ENCODE results near the gene PRND. TPM values are rescaled to one million over a fixed set of nuclear protein-coding genes. Genes with fewer than 3 reads are reported as not detected.

Gene PRND
- total and polyA plus RNA-seq, 2 donors (not counting 1 experiment from before 2014, with no cell fraction given) = not detected

DNA sequence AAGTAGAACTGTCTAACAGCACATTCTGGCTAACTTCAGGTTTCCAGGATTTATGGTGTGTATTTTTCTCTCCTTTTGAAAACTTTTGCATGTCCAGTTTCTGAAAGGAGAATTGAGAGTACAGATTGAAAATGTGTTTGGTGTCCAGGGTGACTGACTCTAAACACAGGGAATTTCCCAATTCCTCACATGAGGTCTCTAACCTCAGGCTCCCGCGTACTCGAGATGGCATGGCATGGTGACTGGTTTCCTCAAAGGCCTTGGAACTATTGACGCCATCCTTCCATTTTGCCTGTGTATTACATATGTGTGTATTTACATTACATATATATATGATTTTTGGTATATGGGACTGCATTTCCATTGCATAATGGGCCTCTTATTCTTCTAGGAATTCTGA lies 52.5 kb downstream of the PRND start:
- Histone ChIP-seq H3K36me3 (ENCODE audit: control insufficient read depth, insufficient read depth, low read length) (no peaks in the 10 kb centered on the region), H3K27ac (ENCODE audit: insufficient read depth, low read length) (no peak overlapping the region), H3K79me2 (ENCODE audit: control insufficient read depth, insufficient read depth, low read length) (no peaks in the 10 kb centered on the region), H3K9ac (ENCODE audit: insufficient read depth, low read length) (no peak overlapping the region), H2AFZ (ENCODE audit: low read length) (no peak overlapping the region), H3K4me1 (ENCODE audit: control insufficient read depth, extremely low read depth, insufficient read depth, low read length) (no peaks in the 10 kb centered on the region), H4K20me1 (ENCODE audit: control insufficient read depth, extremely low read depth, insufficient read depth, low read length) (no peaks in the 10 kb centered on the region), H3K4me2 (ENCODE audit: extremely low read depth, insufficient read depth, low read length) (no peak overlapping the region), H3K9me3 (ENCODE audit: control insufficient read depth, insufficient read depth, low read depth, low read length) (no peaks in the 10 kb centered on the region), H3K27me3 (ENCODE audit: control insufficient read depth, insufficient read depth, low read length) (no peaks in the 10 kb centered on the region), H3K4me3 (replicated peaks in 1 of 4; ENCODE audit: control extremely low read depth in 1 of 4, insufficient read depth in 1 of 4, low read depth in 3 of 4, low read length in 4 of 4) (no peak overlapping the region)
- no peak for DNase-seq (ENCODE audit: low read depth in 2 of 2)
- TF ChIP-seq, protein P1, sequence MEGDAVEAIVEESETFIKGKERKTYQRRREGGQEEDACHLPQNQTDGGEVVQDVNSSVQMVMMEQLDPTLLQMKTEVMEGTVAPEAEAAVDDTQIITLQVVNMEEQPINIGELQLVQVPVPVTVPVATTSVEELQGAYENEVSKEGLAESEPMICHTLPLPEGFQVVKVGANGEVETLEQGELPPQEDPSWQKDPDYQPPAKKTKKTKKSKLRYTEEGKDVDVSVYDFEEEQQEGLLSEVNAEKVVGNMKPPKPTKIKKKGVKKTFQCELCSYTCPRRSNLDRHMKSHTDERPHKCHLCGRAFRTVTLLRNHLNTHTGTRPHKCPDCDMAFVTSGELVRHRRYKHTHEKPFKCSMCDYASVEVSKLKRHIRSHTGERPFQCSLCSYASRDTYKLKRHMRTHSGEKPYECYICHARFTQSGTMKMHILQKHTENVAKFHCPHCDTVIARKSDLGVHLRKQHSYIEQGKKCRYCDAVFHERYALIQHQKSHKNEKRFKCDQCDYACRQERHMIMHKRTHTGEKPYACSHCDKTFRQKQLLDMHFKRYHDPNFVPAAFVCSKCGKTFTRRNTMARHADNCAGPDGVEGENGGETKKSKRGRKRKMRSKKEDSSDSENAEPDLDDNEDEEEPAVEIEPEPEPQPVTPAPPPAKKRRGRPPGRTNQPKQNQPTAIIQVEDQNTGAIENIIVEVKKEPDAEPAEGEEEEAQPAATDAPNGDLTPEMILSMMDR (conservative IDR thresholded peaks at IDR 0.05 in 1 of 2, IDR thresholded peaks at IDR 0.05 in 1 of 2; ENCODE audit: low read depth in 1 of 2, low read length in 2 of 2) = no peak
- TF ChIP-seq EZH2 (IDR thresholded peaks at IDR 0.05; ENCODE audit: low read length, missing control alignments) = no peak

DNA sequence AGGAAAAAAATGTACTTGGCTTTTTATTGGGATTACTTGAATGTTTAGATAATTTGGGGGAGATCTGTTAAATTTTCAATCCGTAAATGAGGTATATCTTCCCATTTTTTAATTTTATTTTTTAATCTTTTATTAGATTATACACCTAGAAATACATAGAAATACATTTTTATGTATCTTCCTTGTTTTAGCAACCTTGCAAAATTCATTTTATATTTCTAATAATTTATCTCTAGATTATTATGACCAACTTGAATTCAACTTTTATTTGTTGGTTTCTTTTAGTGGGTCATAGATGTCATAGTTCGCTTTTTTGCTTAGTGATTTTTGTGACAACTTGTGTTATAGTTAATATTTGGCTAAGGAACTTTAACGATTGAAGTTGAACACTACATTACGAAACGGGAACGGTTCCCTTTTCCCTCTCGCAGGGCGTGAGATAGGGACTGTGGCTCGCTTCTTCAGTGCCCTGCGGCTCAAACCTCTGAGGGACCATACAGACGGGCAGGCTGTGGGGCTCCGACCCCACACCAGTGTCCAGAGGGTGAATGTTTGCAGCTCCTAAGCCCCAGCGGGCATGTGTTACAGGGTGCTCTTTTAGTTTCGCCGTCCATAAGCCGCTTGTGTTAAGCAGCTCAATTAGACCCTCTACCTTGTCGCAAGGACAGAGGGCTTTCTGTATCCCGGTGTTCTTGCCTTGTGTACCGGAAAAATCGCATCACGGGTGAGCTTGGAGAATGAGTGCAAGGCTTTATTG lies 53.8 kb downstream of the PRND start:
- no peaks in the 10 kb centered on the region for H3K9me3 ChIP-seq (ENCODE audit: control insufficient read depth, insufficient read depth, low read depth, low read length)
- no peak overlapping the region for H3K27ac ChIP-seq (ENCODE audit: insufficient read depth, low read length)
- TF ChIP-seq, protein P1 (conservative IDR thresholded peaks at IDR 0.05 in 1 of 2, IDR thresholded peaks at IDR 0.05 in 1 of 2; ENCODE audit: low read depth in 1 of 2, low read length in 2 of 2) = no peak
- TF ChIP-seq EZH2 (IDR thresholded peaks at IDR 0.05; ENCODE audit: low read length, missing control alignments) = no peak
- no peak for DNase-seq (ENCODE audit: low read depth in 2 of 2)
- H3K36me3 ChIP-seq (ENCODE audit: control insufficient read depth, insufficient read depth, low read length) = no peaks in the 10 kb centered on the region
- no peaks in the 10 kb centered on the region for H4K20me1 ChIP-seq (ENCODE audit: control insufficient read depth, extremely low read depth, insufficient read depth, low read length)
- no peak overlapping the region for H3K4me2 ChIP-seq (ENCODE audit: extremely low read depth, insufficient read depth, low read length)
- H3K4me3 ChIP-seq (replicated peaks in 1 of 4; ENCODE audit: control extremely low read depth in 1 of 4, insufficient read depth in 1 of 4, low read depth in 3 of 4, low read length in 4 of 4) = no peak overlapping the region
- no peaks in the 10 kb centered on the region for H3K27me3 ChIP-seq (ENCODE audit: control insufficient read depth, insufficient read depth, low read length)
- no peaks in the 10 kb centered on the region for H3K4me1 ChIP-seq (ENCODE audit: control insufficient read depth, extremely low read depth, insufficient read depth, low read length)
- H3K79me2 ChIP-seq (ENCODE audit: control insufficient read depth, insufficient read depth, low read length) = no peaks in the 10 kb centered on the region
- no peak overlapping the region for H3K9ac ChIP-seq (ENCODE audit: insufficient read depth, low read length)
- no peak overlapping the region for H2AFZ ChIP-seq (ENCODE audit: low read length)

DNA sequence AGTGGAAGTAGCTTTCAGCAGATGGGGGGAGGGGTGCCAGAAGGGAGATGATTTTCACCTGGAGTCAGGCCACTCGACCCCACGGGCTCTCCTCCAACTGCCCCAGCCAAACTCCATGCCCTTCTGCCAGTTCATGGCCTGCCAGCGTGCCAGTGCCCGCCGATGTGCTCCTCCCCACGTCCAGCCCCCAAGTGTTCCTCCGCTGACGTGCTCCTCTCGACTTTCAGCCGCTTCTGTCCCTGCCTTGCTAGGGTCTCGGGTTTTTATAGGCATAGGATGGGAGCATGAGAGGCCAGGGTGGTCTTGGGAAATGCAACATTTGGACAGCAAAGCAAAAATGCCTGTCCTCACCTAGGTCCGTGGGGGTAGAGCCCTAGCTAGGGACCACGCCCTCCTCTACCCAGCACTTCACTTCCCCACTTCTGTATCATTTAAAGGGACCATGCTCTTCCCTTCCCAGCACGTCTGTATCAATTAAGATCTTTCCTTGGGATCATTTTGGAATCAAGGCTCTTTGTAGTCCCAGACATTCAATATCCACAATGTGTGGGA lies 54.4 kb downstream of the PRND start:
- Histone ChIP-seq H3K4me3 (replicated peaks in 1 of 4; ENCODE audit: control extremely low read depth in 1 of 4, insufficient read depth in 1 of 4, low read depth in 3 of 4, low read length in 4 of 4) (no peak overlapping the region), H3K27me3 (ENCODE audit: control insufficient read depth, insufficient read depth, low read length) (no peaks in the 10 kb centered on the region), H3K36me3 (ENCODE audit: control insufficient read depth, insufficient read depth, low read length) (no peaks in the 10 kb centered on the region), H3K79me2 (ENCODE audit: control insufficient read depth, insufficient read depth, low read length) (no peaks in the 10 kb centered on the region), H3K4me2 (ENCODE audit: extremely low read depth, insufficient read depth, low read length) (no peak overlapping the region), H2AFZ (ENCODE audit: low read length) (no peak overlapping the region), H3K27ac (ENCODE audit: insufficient read depth, low read length) (no peak overlapping the region), H3K9ac (ENCODE audit: insufficient read depth, low read length) (no peak overlapping the region), H3K9me3 (ENCODE audit: control insufficient read depth, insufficient read depth, low read depth, low read length) (no peaks in the 10 kb centered on the region), H3K4me1 (ENCODE audit: control insufficient read depth, extremely low read depth, insufficient read depth, low read length) (no peaks in the 10 kb centered on the region), H4K20me1 (ENCODE audit: control insufficient read depth, extremely low read depth, insufficient read depth, low read length) (no peaks in the 10 kb centered on the region)
- TF ChIP-seq EZH2 (IDR thresholded peaks at IDR 0.05; ENCODE audit: low read length, missing control alignments) = no peak
- TF ChIP-seq, protein P1 (conservative IDR thresholded peaks at IDR 0.05 in 1 of 2, IDR thresholded peaks at IDR 0.05 in 1 of 2; ENCODE audit: low read depth in 1 of 2, low read length in 2 of 2) = no peak
- DNase-seq (ENCODE audit: low read depth in 2 of 2) = no peak

Other genes starting within 250 kb of the PRND start
- gene PRNP, start 35.5 kb upstream of the PRND start, total RNA-seq = 179 and 241 TPM in 2 replicates
- 186 and 197 TPM in 2 replicates for gene PRNP, start 35.5 kb upstream of the PRND start, polyA plus RNA-seq
- 3.6 and 8.6 TPM in 2 replicates for gene RASSF2, start 101.7 kb downstream of the PRND start, total RNA-seq
- 3.6 and 19.2 TPM in 2 replicates for gene RASSF2, start 101.7 kb downstream of the PRND start, polyA plus RNA-seq